GM18951 (cell line): Measurements from ENCODE around the gene HDAC4.

Experiments
- POLR2A ChIP-seq: IDR thresholded peaks from 4 replicates; pipeline ENCODE4 v1.6.1; 2011; ENCODE audit warnings: mild to moderate bottlenecking; ENCODE audit not compliant: insufficient read length, insufficient read depth; ENCODE audit errors: extremely low read depth
- in situ Hi-C: fragments of 300-500 bp; cut with MboI; formaldehyde crosslinking; loops from one replicate; pipeline ENCODE4 v1.12.0; 2022; ENCODE audit warnings: low sequenced_read_pairs, mixed read lengths, inconsistent platforms; ENCODE audit not compliant: unreplicated experiment

Gene HDAC4

DNA sequence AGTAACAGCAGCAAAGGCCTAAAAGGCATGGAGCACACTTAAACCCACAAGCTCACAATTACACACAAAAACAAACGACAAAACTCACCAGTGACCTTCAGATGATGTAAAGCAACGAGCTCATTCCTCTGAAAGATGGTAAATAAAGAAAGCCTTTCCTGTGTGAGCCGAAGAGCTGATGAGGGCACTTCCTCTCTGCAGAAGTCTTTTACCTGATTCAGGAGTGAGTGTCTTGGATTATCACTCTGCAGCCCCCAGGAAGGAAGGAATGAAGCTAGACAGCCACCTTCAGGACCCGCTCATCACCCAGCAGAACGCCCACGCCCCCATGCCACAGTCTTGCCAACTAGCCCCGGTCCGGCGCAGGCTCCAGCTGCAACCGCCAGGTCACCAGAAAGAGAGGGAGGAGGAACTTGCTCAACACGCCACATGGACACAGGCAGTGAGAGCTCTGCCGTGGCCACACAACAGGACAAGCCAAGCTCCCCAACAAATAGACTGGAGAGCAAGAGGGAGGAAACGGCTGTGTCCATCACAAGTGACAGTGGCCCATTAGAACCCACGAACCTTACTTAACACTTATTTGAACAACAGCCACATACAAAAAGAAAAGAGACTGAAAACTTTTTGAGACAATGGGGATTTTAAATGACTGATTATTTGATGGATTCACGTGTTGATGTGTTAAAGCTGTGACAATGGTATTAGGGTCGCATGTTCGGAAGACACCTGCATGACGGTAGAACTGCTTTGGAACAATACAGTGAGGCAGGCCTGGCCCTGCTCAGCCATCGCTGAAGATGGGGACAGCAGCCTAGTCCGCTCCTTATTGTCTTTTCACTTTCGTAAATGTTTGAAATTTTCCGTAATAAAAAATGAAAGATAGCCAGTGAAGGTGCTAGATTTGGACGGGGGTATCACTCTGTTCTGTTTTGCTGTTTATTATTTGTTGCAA is 127.3 kb downstream of the HDAC4 start:
- in situ Hi-C loops = no loop called here

DNA sequence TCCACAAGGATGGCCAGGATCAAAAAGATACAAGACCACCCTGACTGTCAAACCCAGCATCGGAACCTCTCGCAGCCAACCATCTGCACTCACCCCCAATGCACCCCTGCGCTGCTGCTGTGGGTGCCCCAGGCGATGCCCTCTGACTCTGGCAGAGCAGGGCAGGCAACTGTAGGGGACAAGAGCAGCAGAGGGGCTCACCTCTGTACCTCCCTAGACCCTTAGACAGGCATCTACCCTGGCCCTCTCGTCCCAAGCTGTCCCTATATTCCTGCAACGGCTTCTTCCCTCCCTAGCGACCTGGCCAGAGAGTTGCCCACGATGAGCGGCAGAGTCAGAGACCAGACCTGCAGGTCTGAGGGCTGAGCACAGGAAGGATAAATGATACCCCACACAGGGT is 128.2 kb downstream of the HDAC4 start:
- in situ Hi-C loops = no loop called here
- TF ChIP-seq POLR2A = no peak

More for the DNA sequence above, 127.3 kb downstream of the HDAC4 start:
- TF ChIP-seq POLR2A = no peak

- in situ Hi-C loops = no loop called here
- TF ChIP-seq POLR2A = no peak
These were observed 128.9 kb downstream of the HDAC4 start for GRCh38 chr2:239271882-239272281.

DNA sequence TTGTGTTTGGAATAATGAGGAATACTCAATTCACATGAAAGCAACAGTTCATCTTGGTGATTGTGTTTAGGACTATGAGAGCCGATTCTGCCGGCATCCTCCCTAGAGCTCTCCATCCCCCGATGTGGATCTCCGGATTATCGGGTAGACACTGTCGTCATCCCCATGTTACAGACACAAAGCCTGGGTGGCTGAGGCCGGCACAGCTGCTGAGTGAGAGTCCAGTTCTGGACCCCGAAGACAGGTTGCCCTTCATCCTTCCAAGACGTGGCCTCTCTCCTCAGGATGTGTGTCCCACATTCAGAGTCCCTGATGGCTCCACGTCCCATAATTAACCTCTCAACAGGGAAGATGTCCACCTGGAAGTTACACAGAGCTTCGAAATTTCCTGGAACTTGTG is 129.3 kb downstream of the HDAC4 start:
- no peak for TF ChIP-seq POLR2A
- in situ Hi-C loops = no loop called here

GRCh38 chr2:239269916-239270315 is 130.9 kb downstream of the HDAC4 start:
- in situ Hi-C loops = no loop called here
- TF ChIP-seq POLR2A = no peak

GRCh38 chr2:239269173-239269885 is 131.5 kb downstream of the HDAC4 start:
- in situ Hi-C loops = no loop called here
- no peak for TF ChIP-seq POLR2A

DNA sequence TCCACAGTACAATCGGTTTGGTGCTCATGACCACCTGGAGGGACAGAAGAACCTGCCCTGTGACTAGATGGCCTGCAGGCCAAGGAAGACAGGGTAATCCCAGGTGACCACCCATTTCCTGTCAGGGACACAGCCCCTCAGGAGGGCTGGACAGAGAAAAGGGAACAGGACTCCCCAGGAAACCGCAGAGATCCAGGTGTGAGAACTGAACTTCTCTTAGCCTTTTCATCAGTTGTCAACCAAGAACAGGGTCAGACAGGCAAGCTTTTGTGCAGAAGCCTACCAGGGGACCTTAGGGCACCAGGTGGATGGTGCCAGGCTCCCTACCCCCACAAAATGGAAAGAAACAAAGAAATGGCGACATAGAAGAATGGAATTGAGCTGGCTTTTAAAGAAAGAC is 132.3 kb downstream of the HDAC4 start:
- TF ChIP-seq POLR2A = no peak
- in situ Hi-C loops = no loop called here

GRCh38 chr2:239268082-239268481 is 132.7 kb downstream of the HDAC4 start:
- in situ Hi-C loops = no loop called here

DNA sequence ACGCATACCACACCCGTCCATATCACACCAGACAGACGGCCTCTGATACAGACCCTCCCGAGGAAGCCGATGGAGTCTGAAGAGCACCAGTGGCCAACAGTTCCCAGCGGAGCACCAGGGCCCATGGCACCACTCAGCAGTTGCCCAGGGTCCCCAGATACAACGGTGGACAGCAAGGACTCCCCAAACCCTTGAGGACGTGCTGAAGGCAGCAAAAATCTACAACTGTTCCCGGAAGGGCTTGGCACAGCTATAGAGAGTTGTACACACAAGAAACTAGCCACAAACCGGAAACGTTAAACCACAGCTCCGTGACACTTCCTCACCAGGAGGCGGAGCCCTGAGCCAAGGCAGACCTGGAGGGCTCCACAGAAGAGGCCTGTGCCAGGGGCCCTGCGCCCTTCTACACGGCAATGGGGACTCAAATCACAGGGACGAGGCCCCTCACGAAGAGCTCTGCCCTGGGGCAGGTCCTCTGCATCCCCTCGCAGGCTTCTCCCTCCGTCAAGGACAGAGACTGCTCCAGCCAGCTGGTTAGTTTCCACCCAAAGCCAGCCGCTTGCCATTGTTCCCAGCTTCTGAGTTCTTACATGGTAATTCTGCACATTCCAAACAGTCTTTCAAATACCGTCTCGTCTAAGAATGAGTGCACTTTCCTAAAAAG is 133.4 kb downstream of the HDAC4 start:
- no peak for TF ChIP-seq POLR2A
- in situ Hi-C loops = no loop called here

More at GRCh38 chr2:239268082-239268481, 132.7 kb downstream of the HDAC4 start:
- no peak for TF ChIP-seq POLR2A

GRCh38 chr2:239266779-239267287 is 134.0 kb downstream of the HDAC4 start:
- TF ChIP-seq POLR2A = no peak

DNA sequence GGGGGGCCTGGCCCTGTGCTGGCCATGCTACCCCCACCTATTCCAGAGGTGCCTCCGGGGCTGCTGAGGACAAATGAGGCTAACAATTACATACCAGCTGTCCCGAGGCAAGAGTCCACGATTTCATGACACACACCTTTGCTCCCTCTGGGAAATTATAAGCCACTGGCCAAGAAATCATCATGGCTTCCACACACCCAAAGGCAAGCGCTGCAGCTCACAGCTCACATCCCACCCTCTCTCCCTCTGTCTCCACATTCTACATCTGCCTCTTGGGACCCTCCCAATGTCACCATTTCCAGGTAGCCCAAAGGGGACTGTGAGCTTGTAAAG is 134.4 kb downstream of the HDAC4 start:
- in situ Hi-C loops = no loop called here
- TF ChIP-seq POLR2A = no peak

More at GRCh38 chr2:239266779-239267287, 134.0 kb downstream of the HDAC4 start:
- in situ Hi-C loops = no loop called here

GRCh38 chr2:239265681-239266433 is 135.0 kb downstream of the HDAC4 start:
- in situ Hi-C loops = no loop called here

More at GRCh38 chr2:239265681-239266433, 135.0 kb downstream of the HDAC4 start:
- TF ChIP-seq POLR2A = no peak
